Uterus (tissue), 2 donors: ENCODE results near the gene USP47.

Experiments
- CTCF ChIP-seq, 4 experiments: fragments of 200-600 bp in 2 of 4; fragments of 450-650 bp in 2 of 4; sonication (generic) in 2 of 4; IDR thresholded peaks; one replicate each; pipeline ENCODE4 v1.5.1; 2016 to 2019; ENCODE audit warnings: antibody characterized with exemption in 4 of 4, mild to moderate bottlenecking in 2 of 4, moderate library complexity in 1 of 4
- POLR2A ChIP-seq, 2 donors: fragments of 450-650 bp; IDR thresholded peaks; one replicate each; pipeline ENCODE4 v1.6.1; 2016; ENCODE audit warnings: antibody characterized with exemption in 2 of 2, mild to moderate bottlenecking in 1 of 2, moderate library complexity in 1 of 2

GRCh38 chr11:11862999-11863398 is 21.2 kb downstream of the USP47 start:
- TF ChIP-seq CTCF (IDR thresholded peaks at IDR 0.05) (no peak), POLR2A (IDR thresholded peaks at IDR 0.05) (no peak)
